SK-N-SH (cell line): ENCODE data around the gene PSMD8.

Experiments used
- CTCF ChIP-seq: fragments of 200-600 bp; sonication (generic); IDR thresholded peaks from 2 replicates; pipeline ENCODE4 v1.6.1; 2017; ENCODE audit warnings: antibody characterized with exemption, mild to moderate bottlenecking, moderate library complexity
- EP300 ChIP-seq, 2 experiments: IDR thresholded peaks; 2 replicates each; pipeline versions ENCODE4 v1.4.0 to v1.6.1; 2012; ENCODE audit warnings: borderline replicate concordance in 1 of 2, low read depth in 1 of 2, low read length in 1 of 2
- EZH2phosphoT487 ChIP-seq: fragments of 200-600 bp; sonication (generic); IDR thresholded peaks from 2 replicates; pipeline ENCODE4 v1.6.1; 2017; ENCODE audit warnings: low read depth, mixed run types, mild to moderate bottlenecking, antibody characterized with exemption, moderate library complexity, borderline replicate concordance
- GABPA ChIP-seq: IDR thresholded peaks from 2 replicates; pipeline ENCODE4 v1.4.0; 2012; ENCODE audit warnings: low read depth, mild to moderate bottlenecking
- MAX ChIP-seq: IDR thresholded peaks from 2 replicates; pipeline ENCODE4 v1.4.0; 2012; ENCODE audit warnings: low read depth
- MXI1 ChIP-seq: IDR thresholded peaks from 2 replicates; pipeline ENCODE4 v1.6.1; 2012; ENCODE audit warnings: mild to moderate bottlenecking, low read depth, low read length, improper control_type of control experiment
- PBX3 ChIP-seq: IDR thresholded peaks from 2 replicates; pipeline ENCODE4; 2012
- POLR2AphosphoS5 ChIP-seq: IDR thresholded peaks from 2 replicates; pipeline ENCODE4 v1.6.1; 2012; ENCODE audit warnings: low read depth, low read length
- RAD21 ChIP-seq: IDR thresholded peaks from 2 replicates; pipeline ENCODE4 v1.6.1; 2012; ENCODE audit warnings: mild to moderate bottlenecking, low read length
- REST ChIP-seq: IDR thresholded peaks from 2 replicates; pipeline ENCODE4 v1.6.1; 2012; ENCODE audit warnings: mild to moderate bottlenecking, low read depth, low read length, moderate library complexity
- SMC3 ChIP-seq: IDR thresholded peaks from 2 replicates; pipeline ENCODE4 v1.6.1; 2012; ENCODE audit warnings: low read depth, low read length, improper control_type of control experiment
- TAF1 ChIP-seq: IDR thresholded peaks from 2 replicates; pipeline ENCODE4 v1.6.1; 2012; ENCODE audit warnings: low read depth, mild to moderate bottlenecking, low read length, moderate library complexity, borderline replicate concordance
- TCF12 ChIP-seq: IDR thresholded peaks from 2 replicates; pipeline ENCODE4 v1.4.0; 2012
- TF ChIP-seq, protein P1 (sequence below): IDR thresholded peaks from 2 replicates; pipeline ENCODE4 v1.4.0; 2012; ENCODE audit warnings: low read depth, borderline replicate concordance

DNA sequence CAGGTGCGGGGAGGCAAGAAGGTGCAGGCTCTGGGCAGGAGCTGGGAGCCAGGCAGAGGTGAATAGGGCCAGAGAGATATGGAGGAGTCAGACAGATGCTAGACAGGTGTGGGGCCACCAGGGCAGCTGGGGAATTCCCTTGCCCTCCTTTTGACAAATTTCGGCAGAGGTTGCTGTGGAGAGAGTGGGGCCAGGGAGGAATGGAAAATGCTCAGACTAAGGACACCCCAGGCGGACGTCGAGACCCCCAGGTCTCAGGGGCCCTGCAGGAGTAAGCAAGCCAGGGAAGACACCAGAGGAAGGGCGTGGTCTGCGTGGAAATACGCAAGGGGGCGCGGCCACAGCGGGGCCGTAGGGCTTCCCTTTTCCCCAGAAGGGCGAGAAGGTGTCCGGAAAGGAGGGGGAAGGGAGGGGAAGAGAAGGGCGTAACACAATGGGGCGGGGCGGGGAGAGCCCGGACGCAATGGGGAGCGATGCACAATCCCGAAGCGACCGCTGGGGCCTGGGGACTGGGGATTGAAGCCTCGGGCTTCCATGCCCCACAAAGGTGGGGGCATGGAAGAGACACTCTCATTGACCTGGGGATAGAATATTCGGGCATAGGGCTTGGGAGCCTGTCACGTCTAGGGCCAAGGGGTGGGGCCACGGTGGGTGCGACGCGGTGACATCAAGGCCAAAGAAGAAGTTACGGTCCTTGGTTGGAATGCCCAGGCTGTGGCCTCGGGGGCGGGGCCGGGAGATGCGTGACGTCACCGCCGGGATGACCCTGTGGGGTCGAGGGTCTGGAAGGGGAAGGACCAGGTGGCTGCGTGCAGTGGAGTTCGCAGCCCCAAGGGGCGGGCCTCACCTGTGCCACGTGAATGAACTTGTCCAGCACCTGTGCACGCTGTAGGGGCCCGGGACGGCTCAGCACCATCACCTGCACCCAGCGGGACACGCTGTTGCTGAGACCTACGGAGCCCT, 43.5 kb downstream of the PSMD8 start:
- no peak for TF ChIP-seq TAF1
- TF ChIP-seq CTCF = no peak
- no peak for TF ChIP-seq RAD21
- TF ChIP-seq POLR2AphosphoS5 = no peak
- no peak for TF ChIP-seq EP300 (IDR thresholded peaks at IDR 0.05; ENCODE audit: borderline replicate concordance in 1 of 2, low read depth in 1 of 2, low read length in 1 of 2)
- no peak for TF ChIP-seq PBX3
- no peak for TF ChIP-seq SMC3
- no peak for TF ChIP-seq TCF12
- no peak for TF ChIP-seq EZH2phosphoT487
- TF ChIP-seq MXI1 = no peak
- no peak for TF ChIP-seq GABPA
- TF ChIP-seq MAX = no peak
- no peak for TF ChIP-seq REST
- TF ChIP-seq, protein P1, sequence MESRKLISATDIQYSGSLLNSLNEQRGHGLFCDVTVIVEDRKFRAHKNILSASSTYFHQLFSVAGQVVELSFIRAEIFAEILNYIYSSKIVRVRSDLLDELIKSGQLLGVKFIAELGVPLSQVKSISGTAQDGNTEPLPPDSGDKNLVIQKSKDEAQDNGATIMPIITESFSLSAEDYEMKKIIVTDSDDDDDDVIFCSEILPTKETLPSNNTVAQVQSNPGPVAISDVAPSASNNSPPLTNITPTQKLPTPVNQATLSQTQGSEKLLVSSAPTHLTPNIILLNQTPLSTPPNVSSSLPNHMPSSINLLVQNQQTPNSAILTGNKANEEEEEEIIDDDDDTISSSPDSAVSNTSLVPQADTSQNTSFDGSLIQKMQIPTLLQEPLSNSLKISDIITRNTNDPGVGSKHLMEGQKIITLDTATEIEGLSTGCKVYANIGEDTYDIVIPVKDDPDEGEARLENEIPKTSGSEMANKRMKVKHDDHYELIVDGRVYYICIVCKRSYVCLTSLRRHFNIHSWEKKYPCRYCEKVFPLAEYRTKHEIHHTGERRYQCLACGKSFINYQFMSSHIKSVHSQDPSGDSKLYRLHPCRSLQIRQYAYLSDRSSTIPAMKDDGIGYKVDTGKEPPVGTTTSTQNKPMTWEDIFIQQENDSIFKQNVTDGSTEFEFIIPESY = no peak
